Measurements from ENCODE around the gene MRPL54.

Gene MRPL54

GRCh38 chr19:3725121-3725520, 37.4 kb upstream of the MRPL54 start:
- peaks cover 15% of the 10 kb centered on the region for H3K27me3 ChIP-seq (ENCODE audit: control insufficient read depth, insufficient read depth, low read length, poor library complexity, severe bottlenecking)
- no peak overlapping the region for H3K4me3 ChIP-seq (ENCODE audit: insufficient read depth, low read depth, low read length)
- H3K36me3 ChIP-seq (ENCODE audit: control insufficient read depth, insufficient read depth, low read length) = no peaks in the 10 kb centered on the region
- no peak overlapping the region for H3K27ac ChIP-seq (ENCODE audit: insufficient read depth, low read depth, low read length, poor library complexity, severe bottlenecking)
- H3K4me1 ChIP-seq (ENCODE audit: control insufficient read depth, insufficient read depth, low read length) = peaks cover 6% of the 10 kb centered on the region
- 92 to 97% methylated on average over 3 of the region's 3 CpGs for WGBS, 2 experiments
- no peaks in the 10 kb centered on the region for H3K9me3 ChIP-seq (ENCODE audit: control insufficient read depth, low read length)

- Histone ChIP-seq H3K9me3 (ENCODE audit: control insufficient read depth, low read length) (no peaks in the 10 kb centered on the region), H3K36me3 (ENCODE audit: control insufficient read depth, insufficient read depth, low read length) (no peaks in the 10 kb centered on the region), H3K27ac (ENCODE audit: insufficient read depth, low read depth, low read length, poor library complexity, severe bottlenecking) (no peak overlapping the region), H3K27me3 (ENCODE audit: control insufficient read depth, insufficient read depth, low read length, poor library complexity, severe bottlenecking) (peaks cover 15% of the 10 kb centered on the region), H3K4me3 (ENCODE audit: insufficient read depth, low read depth, low read length) (no peak overlapping the region), H3K4me1 (ENCODE audit: control insufficient read depth, insufficient read depth, low read length) (peaks cover 6% of the 10 kb centered on the region)
- WGBS, 2 experiments = 24 to 29% methylated on average over 14 of the region's 14 CpGs
Observed at GRCh38 chr19:3725640-3726310, 36.7 kb upstream of the MRPL54 start.

- H3K9me3 ChIP-seq (ENCODE audit: control insufficient read depth, low read length) = no peaks in the 10 kb centered on the region
- H3K4me3 ChIP-seq (ENCODE audit: insufficient read depth, low read depth, low read length) = no peak overlapping the region
- 92 to 93% methylated on average over 32 of the region's 32 CpGs for WGBS, 2 experiments
- no peaks in the 10 kb centered on the region for H3K4me1 ChIP-seq (ENCODE audit: control insufficient read depth, insufficient read depth, low read length)
- H3K27ac ChIP-seq (ENCODE audit: insufficient read depth, low read depth, low read length, poor library complexity, severe bottlenecking) = no peak overlapping the region
- H3K36me3 ChIP-seq (ENCODE audit: control insufficient read depth, insufficient read depth, low read length) = no peaks in the 10 kb centered on the region
- no peaks in the 10 kb centered on the region for H3K27me3 ChIP-seq (ENCODE audit: control insufficient read depth, insufficient read depth, low read length, poor library complexity, severe bottlenecking)
Observed at GRCh38 chr19:3730457-3730958, 32.0 kb upstream of the MRPL54 start.

GRCh38 chr19:3732108-3732507, 30.4 kb upstream of the MRPL54 start:
- 87 to 94% methylated on average over 1 of the region's 1 CpG for WGBS, 2 experiments
- Histone ChIP-seq H3K36me3 (ENCODE audit: control insufficient read depth, insufficient read depth, low read length) (no peaks in the 10 kb centered on the region), H3K27me3 (ENCODE audit: control insufficient read depth, insufficient read depth, low read length, poor library complexity, severe bottlenecking) (no peaks in the 10 kb centered on the region), H3K9me3 (ENCODE audit: control insufficient read depth, low read length) (no peaks in the 10 kb centered on the region), H3K4me3 (ENCODE audit: insufficient read depth, low read depth, low read length) (no peak overlapping the region), H3K4me1 (ENCODE audit: control insufficient read depth, insufficient read depth, low read length) (no peaks in the 10 kb centered on the region), H3K27ac (ENCODE audit: insufficient read depth, low read depth, low read length, poor library complexity, severe bottlenecking) (no peak overlapping the region)

GRCh38 chr19:3733549-3734309, 28.8 kb upstream of the MRPL54 start:
- 88 to 89% methylated on average over 20 of the region's 20 CpGs for WGBS, 2 experiments
- Histone ChIP-seq H3K4me3 (ENCODE audit: insufficient read depth, low read depth, low read length) (no peak overlapping the region), H3K4me1 (ENCODE audit: control insufficient read depth, insufficient read depth, low read length) (no peaks in the 10 kb centered on the region), H3K9me3 (ENCODE audit: control insufficient read depth, low read length) (no peaks in the 10 kb centered on the region), H3K36me3 (ENCODE audit: control insufficient read depth, insufficient read depth, low read length) (no peaks in the 10 kb centered on the region), H3K27me3 (ENCODE audit: control insufficient read depth, insufficient read depth, low read length, poor library complexity, severe bottlenecking) (no peaks in the 10 kb centered on the region), H3K27ac (ENCODE audit: insufficient read depth, low read depth, low read length, poor library complexity, severe bottlenecking) (no peak overlapping the region)

- Histone ChIP-seq H3K36me3 (ENCODE audit: control insufficient read depth, insufficient read depth, low read length) (no peaks in the 10 kb centered on the region), H3K9me3 (ENCODE audit: control insufficient read depth, low read length) (no peaks in the 10 kb centered on the region), H3K4me3 (ENCODE audit: insufficient read depth, low read depth, low read length) (no peak overlapping the region), H3K27ac (ENCODE audit: insufficient read depth, low read depth, low read length, poor library complexity, severe bottlenecking) (no peak overlapping the region), H3K27me3 (ENCODE audit: control insufficient read depth, insufficient read depth, low read length, poor library complexity, severe bottlenecking) (no peaks in the 10 kb centered on the region), H3K4me1 (ENCODE audit: control insufficient read depth, insufficient read depth, low read length) (no peaks in the 10 kb centered on the region)
- WGBS, 2 experiments = 96% methylated on average over 14 of the region's 14 CpGs
Observed at GRCh38 chr19:3734310-3734600, 28.2 kb upstream of the MRPL54 start.

- Histone ChIP-seq H3K27ac (ENCODE audit: insufficient read depth, low read depth, low read length, poor library complexity, severe bottlenecking) (no peak overlapping the region), H3K27me3 (ENCODE audit: control insufficient read depth, insufficient read depth, low read length, poor library complexity, severe bottlenecking) (no peaks in the 10 kb centered on the region), H3K4me1 (ENCODE audit: control insufficient read depth, insufficient read depth, low read length) (no peaks in the 10 kb centered on the region), H3K36me3 (ENCODE audit: control insufficient read depth, insufficient read depth, low read length) (no peaks in the 10 kb centered on the region), H3K4me3 (ENCODE audit: insufficient read depth, low read depth, low read length) (no peak overlapping the region), H3K9me3 (ENCODE audit: control insufficient read depth, low read length) (no peaks in the 10 kb centered on the region)
- WGBS, 2 experiments = 91 to 93% methylated on average over 21 of the region's 21 CpGs
Observed at GRCh38 chr19:3736106-3736724, 26.3 kb upstream of the MRPL54 start.

GRCh38 chr19:3737487-3738205, 24.8 kb upstream of the MRPL54 start:
- no peaks in the 10 kb centered on the region for H3K9me3 ChIP-seq (ENCODE audit: control insufficient read depth, low read length)
- WGBS, 2 experiments = 93% methylated on average over 10 of the region's 10 CpGs
- no peak overlapping the region for H3K27ac ChIP-seq (ENCODE audit: insufficient read depth, low read depth, low read length, poor library complexity, severe bottlenecking)
- no peak overlapping the region for H3K4me3 ChIP-seq (ENCODE audit: insufficient read depth, low read depth, low read length)
- H3K4me1 ChIP-seq (ENCODE audit: control insufficient read depth, insufficient read depth, low read length) = no peaks in the 10 kb centered on the region
- H3K27me3 ChIP-seq (ENCODE audit: control insufficient read depth, insufficient read depth, low read length, poor library complexity, severe bottlenecking) = no peaks in the 10 kb centered on the region
- H3K36me3 ChIP-seq (ENCODE audit: control insufficient read depth, insufficient read depth, low read length) = no peaks in the 10 kb centered on the region

GRCh38 chr19:3738477-3739220, 23.8 kb upstream of the MRPL54 start:
- H3K4me3 ChIP-seq (ENCODE audit: insufficient read depth, low read depth, low read length) = no peak overlapping the region
- no peaks in the 10 kb centered on the region for H3K36me3 ChIP-seq (ENCODE audit: control insufficient read depth, insufficient read depth, low read length)
- no peak overlapping the region for H3K27ac ChIP-seq (ENCODE audit: insufficient read depth, low read depth, low read length, poor library complexity, severe bottlenecking)
- no peaks in the 10 kb centered on the region for H3K27me3 ChIP-seq (ENCODE audit: control insufficient read depth, insufficient read depth, low read length, poor library complexity, severe bottlenecking)
- H3K9me3 ChIP-seq (ENCODE audit: control insufficient read depth, low read length) = no peaks in the 10 kb centered on the region
- H3K4me1 ChIP-seq (ENCODE audit: control insufficient read depth, insufficient read depth, low read length) = no peaks in the 10 kb centered on the region
- 94 to 95% methylated on average over 32 of the region's 32 CpGs for WGBS, 2 experiments

All from ectodermal cell (in vitro differentiated cells).